ENCODE results near the gene ALG9. TPM values are rescaled to one million over a fixed set of nuclear protein-coding genes. Genes with fewer than 3 reads are reported as not detected.
"Not testable (repeated sequence)": the region's sequence is repeated elsewhere in the genome, so short reads cannot be mapped to it uniquely, and the experiment has no call there.

The ALG9 gene
- total and polyA plus RNA-seq, 2 donors from 2014 or later: 27.8 to 30.0 TPM

DNA sequence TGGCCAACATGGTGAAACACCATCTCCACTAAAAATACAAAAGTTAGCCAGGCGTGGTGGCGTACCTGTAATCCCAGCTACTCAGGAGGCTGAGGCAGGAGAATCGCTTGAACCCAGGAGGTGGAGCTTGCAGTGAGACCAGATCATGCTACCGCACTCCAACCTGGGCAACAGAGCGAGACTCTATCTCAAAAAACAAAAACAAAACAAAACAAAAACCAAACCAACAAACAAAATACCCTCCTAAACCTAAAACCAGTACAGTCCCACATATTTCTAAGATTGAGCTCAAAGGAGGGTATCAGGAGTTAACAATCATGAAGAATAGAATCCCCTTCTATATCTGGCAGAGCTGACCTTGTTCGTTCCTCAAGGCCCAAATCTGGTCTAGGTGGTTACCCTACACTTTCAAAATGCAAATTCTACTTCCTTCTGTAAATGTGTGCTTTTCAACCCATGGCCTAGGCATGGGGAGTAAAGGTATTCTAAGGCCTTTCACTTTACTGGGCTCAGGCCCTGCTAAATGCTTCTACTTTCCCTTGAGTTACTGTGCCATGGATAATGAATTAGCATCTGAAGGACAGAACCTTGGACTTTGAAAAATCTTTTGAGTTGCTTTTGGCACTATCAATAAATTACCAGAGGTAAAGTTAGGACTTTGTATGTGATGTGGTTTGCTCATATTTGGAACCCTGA lies 94.8 kb downstream of the ALG9 start:
- Histone ChIP-seq H3K27me3 (ENCODE audit: control insufficient read depth, insufficient read depth, low read length) (no peaks in the 10 kb centered on the region), H3K9ac (ENCODE audit: low read length in 3 of 3) (no peak overlapping the region), H3K9me3 (ENCODE audit: control insufficient read depth in 2 of 3, insufficient read depth in 1 of 3, low read length in 3 of 3) (no peaks in the 10 kb centered on the region), H3K4me3 (ENCODE audit: low read length in 3 of 3) (no peak overlapping the region), H3K27ac (ENCODE audit: low read depth in 2 of 2, low read length in 2 of 2) (peak overlapping the region; percentile 54 to 68), H3K36me3 (ENCODE audit: control insufficient read depth in 2 of 3, insufficient read depth in 3 of 3, low read length in 3 of 3) (no peaks in the 10 kb centered on the region), H3K4me1 (ENCODE audit: control insufficient read depth in 2 of 3, insufficient read depth in 2 of 3, low read depth in 1 of 3, low read length in 3 of 3) (peaks cover 0 to 33% (median 5%) of the 10 kb centered on the region in 3 donors)
- FAIRE-seq: no peak
- TF ChIP-seq, protein P1, sequence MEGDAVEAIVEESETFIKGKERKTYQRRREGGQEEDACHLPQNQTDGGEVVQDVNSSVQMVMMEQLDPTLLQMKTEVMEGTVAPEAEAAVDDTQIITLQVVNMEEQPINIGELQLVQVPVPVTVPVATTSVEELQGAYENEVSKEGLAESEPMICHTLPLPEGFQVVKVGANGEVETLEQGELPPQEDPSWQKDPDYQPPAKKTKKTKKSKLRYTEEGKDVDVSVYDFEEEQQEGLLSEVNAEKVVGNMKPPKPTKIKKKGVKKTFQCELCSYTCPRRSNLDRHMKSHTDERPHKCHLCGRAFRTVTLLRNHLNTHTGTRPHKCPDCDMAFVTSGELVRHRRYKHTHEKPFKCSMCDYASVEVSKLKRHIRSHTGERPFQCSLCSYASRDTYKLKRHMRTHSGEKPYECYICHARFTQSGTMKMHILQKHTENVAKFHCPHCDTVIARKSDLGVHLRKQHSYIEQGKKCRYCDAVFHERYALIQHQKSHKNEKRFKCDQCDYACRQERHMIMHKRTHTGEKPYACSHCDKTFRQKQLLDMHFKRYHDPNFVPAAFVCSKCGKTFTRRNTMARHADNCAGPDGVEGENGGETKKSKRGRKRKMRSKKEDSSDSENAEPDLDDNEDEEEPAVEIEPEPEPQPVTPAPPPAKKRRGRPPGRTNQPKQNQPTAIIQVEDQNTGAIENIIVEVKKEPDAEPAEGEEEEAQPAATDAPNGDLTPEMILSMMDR (IDR thresholded peaks at IDR 0.05; ENCODE audit: borderline replicate concordance, extremely low read depth, insufficient read depth): no peak
- intact Hi-C loops (cut with DNase I): loop anchor here (5.0 kb wide), 1 partner anchor 174 kb away; the partner anchor contains the start of gene SIK2
- DNase-seq: no peak

DNA sequence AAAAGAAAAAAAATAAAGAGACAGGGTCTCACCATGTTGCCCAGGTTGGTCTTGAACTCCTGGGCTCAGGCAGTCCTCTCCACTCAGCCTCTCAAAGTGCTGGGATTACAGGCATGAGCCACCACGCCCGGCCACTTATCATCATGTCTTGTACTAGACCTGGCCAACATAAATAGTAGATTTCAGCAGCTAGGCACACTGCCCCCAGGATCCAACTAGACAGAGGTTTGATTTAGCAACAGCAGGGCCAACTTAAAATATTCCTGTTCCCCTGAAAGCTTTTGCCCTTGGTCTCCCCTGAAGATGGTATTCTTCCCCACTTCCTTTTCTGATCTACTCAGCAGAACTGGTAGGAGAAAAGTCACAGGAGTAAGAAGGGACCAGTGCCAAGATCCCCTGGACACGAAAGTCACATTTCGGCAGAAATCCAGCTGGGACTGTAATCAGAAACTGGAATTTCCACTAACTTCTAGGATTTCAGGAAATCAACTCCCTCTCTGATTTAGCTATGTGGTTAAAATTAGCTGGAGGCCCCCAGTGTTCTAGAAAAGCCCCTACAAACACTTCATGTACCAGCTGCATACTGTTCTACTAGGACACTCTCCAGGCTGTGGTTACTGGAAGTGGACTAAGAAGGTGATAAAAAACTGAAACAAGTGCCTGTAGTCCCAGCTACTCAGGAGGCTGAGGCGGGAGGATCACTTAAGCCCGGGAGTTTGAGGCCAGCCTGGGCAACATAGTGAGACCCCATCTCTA lies 96.2 kb downstream of the ALG9 start:
- Histone ChIP-seq H3K9me3 (ENCODE audit: control insufficient read depth in 2 of 3, insufficient read depth in 1 of 3, low read length in 3 of 3) (no peaks in the 10 kb centered on the region), H3K4me3 (ENCODE audit: low read length in 3 of 3) (no peak overlapping the region), H3K27me3 (ENCODE audit: control insufficient read depth, insufficient read depth, low read length) (no peaks in the 10 kb centered on the region), H3K4me1 (ENCODE audit: control insufficient read depth in 2 of 3, insufficient read depth in 2 of 3, low read depth in 1 of 3, low read length in 3 of 3) (peaks cover 0 to 33% (median 5%) of the 10 kb centered on the region in 3 donors), H3K36me3 (ENCODE audit: control insufficient read depth in 2 of 3, insufficient read depth in 3 of 3, low read length in 3 of 3) (no peaks in the 10 kb centered on the region), H3K9ac (ENCODE audit: low read length in 3 of 3) (peak overlapping the region in 1 of 3 donors; percentile 27), H3K27ac (ENCODE audit: low read depth in 2 of 2, low read length in 2 of 2) (peak overlapping the region; percentile 36 to 60)
- DNase-seq (peak in 3 of 5 donors; percentile 14 to 79 (median 45)), FAIRE-seq (no peak)
- intact Hi-C loops (cut with DNase I): loop anchor here (5.0 kb wide), 1 partner anchor 173 kb away; the partner anchor contains the start of gene SIK2
- TF ChIP-seq, protein P1 (IDR thresholded peaks at IDR 0.05; ENCODE audit: borderline replicate concordance, extremely low read depth, insufficient read depth): no peak

DNA sequence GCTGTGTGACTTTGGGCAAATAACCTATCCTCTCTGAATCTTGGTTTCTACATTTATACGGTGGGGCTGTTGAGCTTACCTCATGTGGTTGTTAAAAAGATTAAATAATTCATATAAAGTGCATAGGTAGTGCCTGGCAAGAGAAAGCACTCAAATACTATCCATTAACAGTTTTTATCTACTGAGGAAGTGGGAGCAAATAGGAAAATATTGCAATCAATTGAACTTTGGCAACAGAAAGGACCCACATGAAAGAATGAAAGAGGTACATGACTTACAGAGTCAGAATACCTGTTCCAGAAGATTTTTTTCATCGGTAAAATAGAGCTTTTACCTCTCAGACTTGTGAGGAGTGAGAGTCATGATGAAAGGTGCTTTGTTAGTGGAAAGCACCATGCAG lies 98.8 kb downstream of the ALG9 start:
- no peak overlapping the region for H3K4me3 ChIP-seq (ENCODE audit: low read length in 3 of 3)
- FAIRE-seq (no peak), DNase-seq (no peak)
- H3K27ac ChIP-seq (ENCODE audit: low read depth in 2 of 2, low read length in 2 of 2): no peak overlapping the region
- H3K9me3 ChIP-seq (ENCODE audit: control insufficient read depth in 2 of 3, insufficient read depth in 1 of 3, low read length in 3 of 3): no peaks in the 10 kb centered on the region
- TF ChIP-seq, protein P1 (IDR thresholded peaks at IDR 0.05; ENCODE audit: borderline replicate concordance, extremely low read depth, insufficient read depth): no peak
- no peaks in the 10 kb centered on the region for H3K36me3 ChIP-seq (ENCODE audit: control insufficient read depth in 2 of 3, insufficient read depth in 3 of 3, low read length in 3 of 3)
- intact Hi-C loops (cut with DNase I): no loop called here
- peaks cover 0 to 23% (median 5%) of the 10 kb centered on the region in 3 donors for H3K4me1 ChIP-seq (ENCODE audit: control insufficient read depth in 2 of 3, insufficient read depth in 2 of 3, low read depth in 1 of 3, low read length in 3 of 3)
- H3K9ac ChIP-seq (ENCODE audit: low read length in 3 of 3): no peak overlapping the region
- H3K27me3 ChIP-seq (ENCODE audit: control insufficient read depth, insufficient read depth, low read length): no peaks in the 10 kb centered on the region

DNA sequence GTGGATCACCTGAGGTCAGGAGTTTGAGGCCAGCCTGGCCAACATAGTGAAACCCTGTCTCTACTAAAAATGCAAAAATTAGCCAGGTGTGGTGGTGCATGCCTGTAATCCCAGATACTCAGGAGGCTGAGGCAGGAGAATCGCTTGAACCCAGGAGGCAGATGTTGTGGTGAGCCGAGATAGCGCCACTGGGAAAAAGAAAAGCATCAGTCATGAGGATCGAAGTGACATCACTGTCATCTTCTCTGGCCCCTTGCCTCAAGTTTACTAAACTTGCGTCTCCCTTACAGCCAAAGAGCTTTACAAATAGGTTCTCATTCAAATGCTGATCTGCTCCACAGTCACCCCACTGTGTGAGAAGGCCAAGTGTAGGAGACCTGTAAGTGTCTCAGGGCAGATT lies 100.2 kb downstream of the ALG9 start:
- H3K9ac ChIP-seq (ENCODE audit: low read length in 3 of 3); H3K27ac ChIP-seq (ENCODE audit: low read depth in 2 of 2, low read length in 2 of 2); intact Hi-C loops (cut with DNase I); H3K36me3 ChIP-seq (ENCODE audit: control insufficient read depth in 2 of 3, insufficient read depth in 3 of 3, low read length in 3 of 3); FAIRE-seq; H3K27me3 ChIP-seq (ENCODE audit: control insufficient read depth, insufficient read depth, low read length); H3K9me3 ChIP-seq (ENCODE audit: control insufficient read depth in 2 of 3, insufficient read depth in 1 of 3, low read length in 3 of 3); H3K4me3 ChIP-seq (ENCODE audit: low read length in 3 of 3); DNase-seq: not testable (repeated sequence)
- peaks cover 0 to 17% (median 4%) of the 10 kb centered on the region in 3 donors for H3K4me1 ChIP-seq (ENCODE audit: control insufficient read depth in 2 of 3, insufficient read depth in 2 of 3, low read depth in 1 of 3, low read length in 3 of 3)

Data from kidney (tissue), 14 donors.